Omental fat pad (tissue), 4 donors: ENCODE data around the gene AIP. TPM values are rescaled to one million over a fixed set of nuclear protein-coding genes. Genes with fewer than 3 reads are reported as not detected.

Source experiments
- ATAC-seq: fragments of 150-250 bp; one replicate; pipeline ENCODE4 v1.9.1; 2016; ENCODE audit warnings: mild to moderate bottlenecking, moderate library complexity; ENCODE audit not compliant: low FRiP score
- DNase-seq: peaks from one replicate; pipeline ENCODE4 v3.0.0-alpha.2; 2019; ENCODE audit warnings: low spot score
- CTCF ChIP-seq, 3 donors: fragments of 450-650 bp; IDR thresholded peaks; one replicate each; pipeline ENCODE4 v1.5.1; 2016 to 2017; ENCODE audit warnings: antibody characterized with exemption in 3 of 3, mild to moderate bottlenecking in 3 of 3, moderate library complexity in 2 of 3
- total RNA-seq, 4 donors: library from RNA; depleted of rRNA; stranded (reverse); fragments of >200 nt; gene quantifications; one replicate each; pipeline ENCODE4 v1.1.0, GENCODE V29; 2016

AIP gene
- total RNA-seq, 4 donors from 2014 or later, result 51.2 to 67.5 (median 62.1) TPM

DNA sequence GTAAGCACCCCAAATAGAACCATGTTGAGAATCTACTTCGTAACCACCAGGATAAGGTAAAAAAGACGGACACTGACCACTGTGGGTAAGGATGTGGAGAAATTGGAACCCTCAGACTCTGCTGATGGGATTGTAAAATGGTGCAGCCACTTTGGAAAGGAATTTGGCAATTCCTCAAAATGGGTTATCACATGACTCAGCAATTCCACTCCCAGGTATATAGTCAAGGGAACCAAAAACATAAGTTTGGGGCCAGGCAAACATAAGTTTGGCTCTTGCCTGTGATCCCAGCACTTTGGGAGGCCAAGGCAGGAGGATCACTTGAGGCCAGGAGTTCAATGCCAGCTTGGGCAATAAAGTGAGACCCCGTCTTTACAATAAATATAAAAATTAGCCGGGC, 45.5 kb downstream of the AIP start:
- DNase-seq, result no peak
- TF ChIP-seq CTCF (IDR thresholded peaks at IDR 0.05), result no peak
- ATAC-seq, result no peak

DNA sequence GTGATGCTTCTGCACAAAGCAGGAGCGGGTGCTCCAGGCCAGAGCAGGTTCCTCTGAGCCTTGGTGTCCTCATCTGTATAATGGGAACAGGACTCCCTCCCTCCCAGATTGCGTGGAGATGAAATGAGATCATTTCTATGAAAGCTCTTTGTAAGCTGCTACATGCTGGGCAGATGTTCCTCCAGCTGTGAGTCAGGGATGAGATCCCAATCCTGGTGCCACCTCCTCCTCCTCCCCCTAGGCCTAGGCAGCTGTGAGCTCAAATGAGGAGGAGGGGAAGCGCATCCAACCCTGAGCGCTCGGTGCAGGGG, 47.4 kb downstream of the AIP start:
- no peak for DNase-seq
- TF ChIP-seq CTCF (IDR thresholded peaks at IDR 0.05), result no peak
- ATAC-seq, result no peak

- TF ChIP-seq CTCF (IDR thresholded peaks at IDR 0.05), result no peak
- DNase-seq (no peak), ATAC-seq (no peak)
Observed at GRCh38 chr11:67532889-67533288, 50.1 kb downstream of the AIP start.

GRCh38 chr11:67534070-67534679, 51.3 kb downstream of the AIP start:
- ATAC-seq (no peak), DNase-seq (no peak)
- no peak for TF ChIP-seq CTCF (IDR thresholded peaks at IDR 0.05)

GRCh38 chr11:67535561-67535960, 52.7 kb downstream of the AIP start:
- ATAC-seq, result no peak
- no peak for TF ChIP-seq CTCF (IDR thresholded peaks at IDR 0.05)
- DNase-seq, result no peak

DNA sequence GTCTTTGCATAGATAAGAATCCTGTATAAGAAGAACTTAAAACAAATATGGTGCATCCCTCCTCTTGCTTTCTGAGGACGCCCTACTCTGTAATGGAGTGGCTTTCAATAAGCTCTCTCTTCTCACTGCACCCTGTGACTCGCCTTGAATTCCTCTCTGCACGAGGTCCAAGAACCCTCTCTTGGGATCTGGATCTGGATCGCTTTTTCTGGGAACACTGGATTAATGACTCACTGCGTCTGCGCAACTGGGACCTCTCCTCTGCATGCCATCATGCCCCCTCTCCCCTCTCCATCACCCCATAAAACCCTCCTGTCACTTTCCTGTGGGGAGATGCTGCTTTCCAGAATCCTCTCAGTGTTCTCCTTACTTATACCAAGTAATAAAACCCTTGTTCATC, 55.5 kb downstream of the AIP start:
- DNase-seq, result no peak
- TF ChIP-seq CTCF (IDR thresholded peaks at IDR 0.05), result no peak
- no peak for ATAC-seq

DNA sequence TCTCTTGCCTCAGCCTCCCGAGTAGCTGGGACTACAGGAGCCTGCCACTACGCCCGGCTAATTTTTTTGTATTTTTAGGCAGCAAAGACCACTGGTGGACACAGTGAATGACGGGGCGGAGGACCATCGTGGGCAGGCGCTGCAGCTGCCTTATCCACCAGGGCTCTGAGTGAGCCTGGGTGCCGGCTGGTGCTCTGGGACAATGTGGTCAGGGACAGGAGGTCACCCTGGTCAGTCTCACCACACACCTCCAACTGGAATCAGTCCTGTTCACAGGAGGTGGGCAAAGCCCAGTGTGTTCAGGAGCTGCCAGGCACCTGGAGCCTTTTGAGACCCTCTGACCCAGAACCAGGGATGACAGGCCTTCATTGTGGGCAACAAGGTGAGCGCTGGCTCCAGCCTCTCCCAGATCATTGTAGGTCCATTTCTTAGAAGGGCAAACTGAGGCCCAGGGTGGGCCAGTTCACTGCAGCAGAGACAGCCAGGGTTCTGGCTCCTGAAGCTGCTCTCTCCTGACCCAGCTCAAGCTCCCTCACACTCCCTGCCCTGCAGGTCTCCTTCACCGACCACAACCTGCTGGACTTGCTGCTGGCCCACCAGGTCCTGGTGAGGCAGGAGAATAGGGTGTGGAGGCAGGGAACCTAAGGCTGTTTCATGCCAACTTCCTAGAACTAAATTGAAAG, 56.1 kb downstream of the AIP start:
- ATAC-seq, result no peak
- no peak for TF ChIP-seq CTCF (IDR thresholded peaks at IDR 0.05)
- DNase-seq, result no peak
